Endothelial cell (in vitro differentiated cells): Measurements from ENCODE around the gene CXCL17. TPM values are rescaled to one million over a fixed set of nuclear protein-coding genes. Genes with fewer than 3 reads are reported as not detected.
"Not testable (repeated sequence)": the region's sequence is repeated elsewhere in the genome, so short reads cannot be mapped to it uniquely, and the experiment has no call there.

ENCODE experiments used
- DNase-seq: peaks from one replicate; pipeline ENCODE4 v3.0.0; 2021; ENCODE audit warnings: low spot score
- H3K27ac Mint-ChIP-seq: one replicate; pipeline ENCODE4 v1.8.0; 2021; ENCODE audit warnings: mixed read lengths, inconsistent platforms; ENCODE audit not compliant: unreplicated experiment
- H3K27me3 Mint-ChIP-seq: one replicate; pipeline ENCODE4 v1.8.0; 2021; ENCODE audit warnings: mild to moderate bottlenecking, moderate library complexity, mixed read lengths, inconsistent platforms; ENCODE audit not compliant: unreplicated experiment
- H3K36me3 Mint-ChIP-seq: one replicate; pipeline ENCODE4 v1.8.0; 2021; ENCODE audit warnings: mild to moderate bottlenecking, low read depth, mixed read lengths, inconsistent platforms; ENCODE audit not compliant: unreplicated experiment
- H3K4me1 Mint-ChIP-seq: one replicate; pipeline ENCODE4 v1.8.0; 2021; ENCODE audit warnings: mild to moderate bottlenecking, mixed read lengths, inconsistent platforms; ENCODE audit not compliant: unreplicated experiment
- H3K4me3 Mint-ChIP-seq: one replicate; pipeline ENCODE4 v1.8.0; 2021; ENCODE audit warnings: mild to moderate bottlenecking, mixed read lengths, inconsistent platforms; ENCODE audit not compliant: unreplicated experiment
- H3K9me3 Mint-ChIP-seq: one replicate; pipeline ENCODE4 v1.8.0; 2021; ENCODE audit warnings: mixed read lengths, inconsistent platforms; ENCODE audit not compliant: unreplicated experiment
- total RNA-seq: library from RNA; stranded (reverse); fragmentation: NEBNext Ultra II Directional; extraction: Animal tissue kit (Norgen Biotek cat#: 25700); gene quantifications from one replicate; pipeline ENCODE4 v1.2.1, GENCODE V29; 2021; ENCODE audit not compliant: unreplicated experiment
- TF ChIP-seq, protein P1 (sequence below): fragments of 200-600 bp; sonication (generic); IDR thresholded peaks from one replicate; pipeline ENCODE4 v1.5.0; 2021; ENCODE audit warnings: antibody characterized with exemption; ENCODE audit not compliant: unreplicated experiment

The CXCL17 gene
- total RNA-seq, 1 donor from 2014 or later: not detected

DNA sequence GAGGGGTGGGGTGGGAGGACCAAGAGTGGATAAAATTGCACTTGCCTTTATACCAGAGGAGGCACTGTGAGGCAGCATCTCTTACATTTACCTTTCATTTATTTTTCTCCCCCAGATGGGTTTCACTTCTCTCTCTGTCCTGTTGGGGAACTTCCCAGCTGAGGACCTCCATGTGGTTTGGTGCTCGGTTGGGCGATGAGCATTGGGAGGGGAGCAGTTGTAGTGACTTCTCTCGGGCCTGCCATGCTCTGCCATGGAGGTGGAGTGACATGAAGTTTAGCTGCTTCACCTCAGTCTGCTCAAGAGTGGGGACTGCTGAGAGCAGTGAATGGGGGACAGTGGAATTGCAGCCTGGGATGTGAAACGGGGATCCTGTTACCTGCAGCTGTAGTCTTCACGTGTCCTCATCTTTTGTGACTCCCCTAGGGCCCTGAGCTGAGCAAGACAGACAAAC lies 23.1 kb upstream of the CXCL17 start:
- DNase-seq: no peak
- no peaks in the 10 kb centered on the region for H3K36me3 Mint-ChIP-seq
- H3K4me1 Mint-ChIP-seq: peaks cover 16% of the 10 kb centered on the region
- H3K27me3 Mint-ChIP-seq: peaks cover 3% of the 10 kb centered on the region
- H3K27ac Mint-ChIP-seq: no peak overlapping the region
- H3K4me3 Mint-ChIP-seq: no peak overlapping the region
- no peaks in the 10 kb centered on the region for H3K9me3 Mint-ChIP-seq
- TF ChIP-seq, protein P1, sequence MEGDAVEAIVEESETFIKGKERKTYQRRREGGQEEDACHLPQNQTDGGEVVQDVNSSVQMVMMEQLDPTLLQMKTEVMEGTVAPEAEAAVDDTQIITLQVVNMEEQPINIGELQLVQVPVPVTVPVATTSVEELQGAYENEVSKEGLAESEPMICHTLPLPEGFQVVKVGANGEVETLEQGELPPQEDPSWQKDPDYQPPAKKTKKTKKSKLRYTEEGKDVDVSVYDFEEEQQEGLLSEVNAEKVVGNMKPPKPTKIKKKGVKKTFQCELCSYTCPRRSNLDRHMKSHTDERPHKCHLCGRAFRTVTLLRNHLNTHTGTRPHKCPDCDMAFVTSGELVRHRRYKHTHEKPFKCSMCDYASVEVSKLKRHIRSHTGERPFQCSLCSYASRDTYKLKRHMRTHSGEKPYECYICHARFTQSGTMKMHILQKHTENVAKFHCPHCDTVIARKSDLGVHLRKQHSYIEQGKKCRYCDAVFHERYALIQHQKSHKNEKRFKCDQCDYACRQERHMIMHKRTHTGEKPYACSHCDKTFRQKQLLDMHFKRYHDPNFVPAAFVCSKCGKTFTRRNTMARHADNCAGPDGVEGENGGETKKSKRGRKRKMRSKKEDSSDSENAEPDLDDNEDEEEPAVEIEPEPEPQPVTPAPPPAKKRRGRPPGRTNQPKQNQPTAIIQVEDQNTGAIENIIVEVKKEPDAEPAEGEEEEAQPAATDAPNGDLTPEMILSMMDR: no peak

DNA sequence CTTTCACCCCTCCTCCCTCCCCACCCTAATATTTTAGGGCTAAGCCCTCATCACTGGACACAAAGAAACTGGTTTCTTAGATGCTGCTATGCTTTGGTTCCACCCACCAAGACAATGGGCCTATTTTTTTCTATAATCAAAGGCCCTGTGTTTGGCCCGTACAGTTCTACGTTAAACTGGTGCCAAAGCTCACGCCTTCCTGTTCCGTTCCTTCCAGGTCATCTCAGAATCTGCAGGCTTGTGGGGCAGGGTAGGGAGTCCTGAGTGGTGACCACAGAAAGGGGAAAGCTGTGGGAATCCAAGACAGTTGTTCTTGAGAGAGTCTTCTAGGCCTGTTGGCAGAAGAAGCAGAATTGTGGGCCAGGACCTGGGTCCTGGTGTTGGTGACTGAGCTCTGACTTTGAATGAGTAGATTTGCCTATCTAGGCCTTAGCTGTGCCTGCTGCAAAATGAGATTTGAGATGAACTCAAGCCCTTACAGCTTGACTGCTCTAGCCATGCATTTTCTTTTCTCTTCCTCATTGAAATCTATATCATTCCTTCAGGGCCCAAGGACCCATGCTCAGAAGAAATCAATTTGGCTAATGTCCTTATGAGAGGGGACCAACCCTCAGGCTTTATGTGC lies 19.1 kb upstream of the CXCL17 start:
- Mint-ChIP-seq H3K9me3 (no peaks in the 10 kb centered on the region), H3K27ac (no peak overlapping the region), H3K4me1 (peaks cover 11% of the 10 kb centered on the region), H3K36me3 (no peaks in the 10 kb centered on the region), H3K27me3 (no peaks in the 10 kb centered on the region), H3K4me3 (no peak overlapping the region)
- DNase-seq: no peak
- TF ChIP-seq, protein P1: no peak

DNA sequence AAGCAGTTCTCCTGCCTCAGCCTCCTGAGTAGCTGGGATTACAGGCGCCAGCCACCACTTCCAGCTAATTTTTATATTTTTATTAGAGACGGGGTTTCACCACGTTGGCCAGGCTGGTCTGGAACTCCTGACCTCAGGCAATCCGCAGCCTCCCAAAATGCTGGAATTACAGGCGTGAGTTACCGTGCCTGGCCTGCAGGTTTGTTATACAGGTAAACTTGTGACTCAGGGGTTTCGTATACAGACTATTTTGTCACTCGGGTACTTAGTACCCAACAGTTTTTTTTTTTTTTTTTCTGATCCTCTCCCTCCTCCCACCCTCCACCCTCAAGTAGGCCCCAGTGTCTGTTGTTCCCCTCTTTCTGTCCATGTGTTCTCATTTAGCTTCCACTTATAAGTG lies 18.5 kb upstream of the CXCL17 start:
- not testable (repeated sequence) for DNase-seq, H3K9me3 Mint-ChIP-seq, H3K4me3 Mint-ChIP-seq, H3K4me1 Mint-ChIP-seq, H3K36me3 Mint-ChIP-seq, H3K27me3 Mint-ChIP-seq, H3K27ac Mint-ChIP-seq

DNA sequence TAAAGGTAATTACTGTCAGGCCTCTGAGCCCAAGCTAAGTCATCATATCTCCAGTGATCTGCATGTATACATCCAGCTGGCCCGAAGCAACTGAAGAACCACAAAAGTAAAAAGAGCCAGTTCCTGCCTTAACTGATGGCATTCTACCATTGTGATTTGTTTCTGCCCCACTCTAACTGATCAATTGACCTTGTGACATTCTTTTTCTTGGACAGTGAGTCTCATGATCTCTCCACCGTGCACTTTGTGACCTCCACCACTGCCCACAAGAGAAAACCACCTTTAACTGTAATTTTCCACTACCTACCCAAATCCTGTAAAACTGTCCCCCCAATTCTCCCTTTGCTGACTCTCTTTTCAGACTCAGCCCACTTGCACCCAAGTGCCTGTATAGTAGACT lies 17.2 kb upstream of the CXCL17 start:
- Mint-ChIP-seq H3K36me3 (no peaks in the 10 kb centered on the region), H3K9me3 (no peaks in the 10 kb centered on the region), H3K4me3 (no peak overlapping the region), H3K27ac (no peak overlapping the region), H3K4me1 (no peaks in the 10 kb centered on the region), H3K27me3 (peaks cover 1% of the 10 kb centered on the region)
- TF ChIP-seq, protein P1: no peak
- no peak for DNase-seq

DNA sequence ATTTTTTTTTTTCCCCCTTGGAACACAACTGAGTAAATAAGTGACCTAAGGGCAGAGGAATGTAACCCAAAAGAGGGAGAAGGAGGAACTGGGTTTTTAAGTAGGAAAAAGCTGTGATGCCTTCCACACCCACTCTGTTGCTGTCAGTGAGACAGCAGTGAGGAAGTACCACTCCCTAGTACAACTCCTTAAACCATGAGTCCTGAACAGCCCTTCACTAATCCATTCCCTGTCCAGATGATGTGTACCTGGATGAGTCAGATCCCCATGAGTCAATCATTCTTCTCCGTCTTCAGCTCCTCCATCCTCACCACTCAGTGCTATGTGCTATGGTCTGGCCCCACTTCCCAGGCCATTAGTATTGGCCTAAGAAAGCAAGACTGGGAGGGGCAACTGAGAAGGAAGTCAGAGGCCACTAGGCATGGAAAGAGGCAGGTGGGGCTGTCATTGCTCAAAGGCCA lies 12.9 kb upstream of the CXCL17 start:
- Mint-ChIP-seq H3K36me3 (no peaks in the 10 kb centered on the region), H3K4me3 (no peak overlapping the region), H3K27me3 (peaks cover 5% of the 10 kb centered on the region), H3K27ac (no peak overlapping the region), H3K9me3 (no peaks in the 10 kb centered on the region), H3K4me1 (no peaks in the 10 kb centered on the region)
- TF ChIP-seq, protein P1: no peak
- no peak for DNase-seq
